H9 (cell line): ENCODE results near the gene GNAT3. TPM values are rescaled to one million over a fixed set of nuclear protein-coding genes. Genes with fewer than 3 reads are reported as not detected.

ENCODE experiments used
- DNase-seq: peaks from one replicate; pipeline ENCODE4 v3.0.0-alpha.2; 2017
- H2AFZ ChIP-seq: one replicate; pipeline ENCODE4 v1.6.1; 2013; ENCODE audit warnings: mild to moderate bottlenecking, low read length, control low read depth, moderate library complexity
- H2AK5ac ChIP-seq: 2 replicates; pipeline ENCODE4 v1.6.1; 2013; ENCODE audit warnings: low read length, control low read depth, mixed read lengths; ENCODE audit not compliant: insufficient read length
- H2BK120ac ChIP-seq: one replicate; pipeline ENCODE4 v1.6.1; 2013; ENCODE audit warnings: low read depth, mild to moderate bottlenecking, low read length, control low read depth, inconsistent platforms; ENCODE audit not compliant: poor library complexity, severe bottlenecking
- H2BK12ac ChIP-seq: 2 replicates; pipeline ENCODE4 v1.6.1; 2013; ENCODE audit warnings: low read length, control low read depth, mixed read lengths, low read depth; ENCODE audit not compliant: insufficient read length
- H2BK15ac ChIP-seq: 2 replicates; pipeline ENCODE4 v1.6.1; 2013; ENCODE audit warnings: low read depth, low read length, control low read depth
- H2BK20ac ChIP-seq: one replicate; pipeline ENCODE4 v1.6.1; 2013; ENCODE audit warnings: low read depth, mild to moderate bottlenecking, low read length, control low read depth, inconsistent platforms; ENCODE audit not compliant: poor library complexity, severe bottlenecking
- H2BK5ac ChIP-seq: 2 replicates; pipeline ENCODE4 v1.6.1; 2013; ENCODE audit warnings: low read length, control low read depth, mixed read lengths; ENCODE audit not compliant: insufficient read length
- H3K14ac ChIP-seq: 2 replicates; pipeline ENCODE4 v1.6.1; 2013; ENCODE audit warnings: low read length, control low read depth; ENCODE audit not compliant: insufficient read depth
- H3K18ac ChIP-seq: 2 replicates; pipeline ENCODE4 v1.6.1; 2013; ENCODE audit warnings: low read depth, mild to moderate bottlenecking, mixed read lengths, low read length, control low read depth; ENCODE audit not compliant: insufficient read length
- H3K23ac ChIP-seq: 2 replicates; pipeline ENCODE4 v1.6.1; 2013; ENCODE audit warnings: low read length, control low read depth, mixed read lengths, low read depth; ENCODE audit not compliant: insufficient read length
- H3K23me2 ChIP-seq: 2 replicates; pipeline ENCODE4 v1.6.1; 2013; ENCODE audit warnings: low read depth, mild to moderate bottlenecking, mixed read lengths, low read length, control low read depth; ENCODE audit not compliant: insufficient read length, poor library complexity, severe bottlenecking
- H3K27ac ChIP-seq: 2 replicates; pipeline ENCODE4 v1.5.1; 2013; ENCODE audit warnings: low read length, control low read depth, mixed read lengths, low read depth; ENCODE audit not compliant: insufficient read length
- H3K27me3 ChIP-seq: 2 replicates; pipeline ENCODE4 v1.6.1; 2013; ENCODE audit warnings: low read length, control low read depth, inconsistent platforms; ENCODE audit not compliant: insufficient read depth
- H3K4ac ChIP-seq: 2 replicates; pipeline ENCODE4 v1.6.1; 2013; ENCODE audit warnings: low read depth, mild to moderate bottlenecking, control low read depth, inconsistent platforms, low read length, moderate library complexity
- H3K4me1 ChIP-seq: 2 replicates; pipeline ENCODE4 v1.6.1; 2013; ENCODE audit warnings: low read length, control low read depth, inconsistent platforms; ENCODE audit not compliant: insufficient read depth
- H3K4me2 ChIP-seq: 2 replicates; pipeline ENCODE4 v1.6.1; 2013; ENCODE audit warnings: low read length, control low read depth, mixed read lengths; ENCODE audit not compliant: insufficient read length, insufficient read depth
- H3K56ac ChIP-seq: 2 replicates; pipeline ENCODE4 v1.6.1; 2013; ENCODE audit warnings: low read depth, mild to moderate bottlenecking, mixed read lengths, low read length, control low read depth; ENCODE audit not compliant: insufficient read length
- H3K79me1 ChIP-seq: 2 replicates; pipeline ENCODE4 v1.6.1; 2013; ENCODE audit warnings: low read depth, mild to moderate bottlenecking, moderate library complexity, low read length, control low read depth, inconsistent platforms; ENCODE audit not compliant: insufficient read depth, poor library complexity, severe bottlenecking
- H3K79me2 ChIP-seq: 2 replicates; pipeline ENCODE4 v1.6.1; 2013; ENCODE audit warnings: low read length, control low read depth, inconsistent platforms; ENCODE audit not compliant: insufficient read depth
- H3K9ac ChIP-seq: 2 replicates; pipeline ENCODE4 v1.6.1; 2013; ENCODE audit warnings: low read length, control low read depth, mixed read lengths; ENCODE audit not compliant: insufficient read length; ENCODE audit errors: extremely low read depth
- H3K9me3 ChIP-seq: one replicate; pipeline ENCODE4 v1.6.1; 2013; ENCODE audit warnings: low read depth, low read length, inconsistent platforms; ENCODE audit not compliant: control insufficient read depth
- H3T11ph ChIP-seq: one replicate; pipeline ENCODE4 v1.6.1; 2013; ENCODE audit warnings: mild to moderate bottlenecking, low read length, control low read depth, inconsistent platforms
- H4K20me1 ChIP-seq: one replicate; pipeline ENCODE4 v1.6.1; 2013; ENCODE audit not compliant: control insufficient read depth, insufficient read length, insufficient read depth
- H4K5ac ChIP-seq: 2 replicates; pipeline ENCODE4 v1.6.1; 2013; ENCODE audit warnings: low read depth, mild to moderate bottlenecking, mixed read lengths, low read length, control low read depth; ENCODE audit not compliant: insufficient read length
- H4K8ac ChIP-seq: replicated peaks from 2 replicates; pipeline ENCODE4 v1.6.1; 2013; ENCODE audit warnings: low read length, control low read depth, mixed read lengths, low read depth; ENCODE audit not compliant: insufficient read length
- H4K91ac ChIP-seq: 2 replicates; pipeline ENCODE4 v1.6.1; 2013; ENCODE audit warnings: low read depth, mild to moderate bottlenecking, moderate library complexity, mixed read lengths, low read length, control low read depth; ENCODE audit not compliant: insufficient read length
- H3K27ac Mint-ChIP-seq, 3 experiments: 2 replicates in 2 of 3; 3 replicates in 1 of 3; pipeline ENCODE4 v1.8.0; 2020 to 2021; ENCODE audit warnings: mixed read lengths in 3 of 3, mild to moderate bottlenecking in 1 of 3, moderate library complexity in 1 of 3
- H3K27me3 Mint-ChIP-seq: 2 replicates; pipeline ENCODE4 v1.8.0; 2021; ENCODE audit warnings: low read depth, mild to moderate bottlenecking, moderate library complexity, mixed read lengths
- H3K36me3 Mint-ChIP-seq, 3 experiments: 2 replicates in 2 of 3; 3 replicates in 1 of 3; pipeline ENCODE4 v1.8.0; 2020 to 2021; ENCODE audit warnings: low read depth in 3 of 3, mixed read lengths in 3 of 3; ENCODE audit not compliant: insufficient read depth in 1 of 3
- H3K4me1 Mint-ChIP-seq, 2 experiments: 2 replicates each; pipeline ENCODE4 v1.8.0; 2020; ENCODE audit warnings: mixed read lengths in 2 of 2
- H3K4me3 Mint-ChIP-seq, 2 experiments: 2 replicates in 1 of 2; 3 replicates in 1 of 2; pipeline ENCODE4 v1.8.0; 2020 to 2021; ENCODE audit warnings: mild to moderate bottlenecking in 2 of 2, mixed read lengths in 2 of 2, moderate library complexity in 1 of 2
- H3K9me3 Mint-ChIP-seq, 2 experiments: 2 replicates in 1 of 2; 3 replicates in 1 of 2; pipeline ENCODE4 v1.8.0; 2020; ENCODE audit warnings: mild to moderate bottlenecking in 2 of 2, mixed read lengths in 2 of 2, moderate library complexity in 1 of 2
- WGBS: extraction: QIAGEN DNeasy Blood & Tissue Kit; methylation state at CpG from one replicate; pipeline ENCODE4 v1.1.7; 2013; ENCODE audit warnings: missing lambda C conversion rate, low lambda C conversion rate, mixed read lengths; ENCODE audit not compliant: insufficient read length; ENCODE audit errors: extremely low coverage; 5-methylcytosine and 5-hydroxymethylcytosine counted together
- total RNA-seq: library from RNA; stranded (reverse); gene quantifications from 2 replicates; pipeline ENCODE4 v1.2.1, GENCODE V29; 2021
- TF ChIP-seq, protein P1 (sequence below): fragments of 200-600 bp; sonication (generic); conservative IDR thresholded peaks from 3 replicates; pipeline ENCODE4 v1.8.0; 2021; ENCODE audit warnings: antibody characterized with exemption, mild to moderate bottlenecking

GNAT3 gene
- total RNA-seq, 1 experiment from 2014 or later = not detected

DNA sequence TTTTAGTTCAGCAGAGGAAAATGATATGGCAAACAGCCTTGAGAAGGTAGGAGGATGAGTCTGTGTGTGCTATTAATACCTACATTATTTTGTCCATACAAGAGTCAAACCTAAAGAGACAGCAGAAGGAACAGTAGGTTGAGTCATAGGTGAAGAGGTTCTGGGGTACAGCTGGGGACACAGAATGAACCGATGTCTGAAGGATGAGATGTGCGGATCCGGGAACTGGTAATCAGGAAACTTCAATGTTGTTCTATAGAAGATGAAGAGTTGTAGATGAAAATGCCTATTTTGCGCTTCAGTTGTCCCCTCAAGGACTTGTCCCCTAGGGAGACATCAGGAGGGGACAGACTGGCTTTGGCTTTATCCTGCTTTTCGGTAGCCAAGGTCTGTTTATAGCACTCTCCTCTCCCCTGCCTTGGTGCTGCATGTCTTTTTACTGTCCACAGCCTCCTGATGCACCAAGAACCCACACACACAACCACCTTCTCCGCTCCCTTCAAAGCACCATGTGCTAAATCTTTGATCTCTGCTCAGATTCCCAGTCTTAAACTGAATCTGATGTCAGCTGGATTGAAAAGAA is 94.6 kb downstream of the GNAT3 start:
- H4K8ac ChIP-seq = no peak overlapping the region
- Mint-ChIP-seq H3K27ac (no peak overlapping the region), H3K4me3 (no peak overlapping the region), H3K36me3 (no peaks in the 10 kb centered on the region), H3K9me3 (no peaks in the 10 kb centered on the region), H3K27me3 (no peaks in the 10 kb centered on the region), H3K4me1 (peaks cover 6% of the 10 kb centered on the region in 2 experiments)
- no peak overlapping the region for H2AFZ ChIP-seq
- WGBS = no CpG with 5 or more reads among the region's 6 CpGs
- H3K4ac ChIP-seq = no peak overlapping the region
- H3K79me2 ChIP-seq = no peaks in the 10 kb centered on the region
- no peak overlapping the region for H3K18ac ChIP-seq
- no peaks in the 10 kb centered on the region for H3K79me1 ChIP-seq
- H3K27ac ChIP-seq = no peak overlapping the region
- H4K20me1 ChIP-seq = no peaks in the 10 kb centered on the region
- no peak overlapping the region for H3K14ac ChIP-seq
- H3K9ac ChIP-seq = no peak overlapping the region
- H3K23ac ChIP-seq = no peak overlapping the region
- TF ChIP-seq, protein P1, sequence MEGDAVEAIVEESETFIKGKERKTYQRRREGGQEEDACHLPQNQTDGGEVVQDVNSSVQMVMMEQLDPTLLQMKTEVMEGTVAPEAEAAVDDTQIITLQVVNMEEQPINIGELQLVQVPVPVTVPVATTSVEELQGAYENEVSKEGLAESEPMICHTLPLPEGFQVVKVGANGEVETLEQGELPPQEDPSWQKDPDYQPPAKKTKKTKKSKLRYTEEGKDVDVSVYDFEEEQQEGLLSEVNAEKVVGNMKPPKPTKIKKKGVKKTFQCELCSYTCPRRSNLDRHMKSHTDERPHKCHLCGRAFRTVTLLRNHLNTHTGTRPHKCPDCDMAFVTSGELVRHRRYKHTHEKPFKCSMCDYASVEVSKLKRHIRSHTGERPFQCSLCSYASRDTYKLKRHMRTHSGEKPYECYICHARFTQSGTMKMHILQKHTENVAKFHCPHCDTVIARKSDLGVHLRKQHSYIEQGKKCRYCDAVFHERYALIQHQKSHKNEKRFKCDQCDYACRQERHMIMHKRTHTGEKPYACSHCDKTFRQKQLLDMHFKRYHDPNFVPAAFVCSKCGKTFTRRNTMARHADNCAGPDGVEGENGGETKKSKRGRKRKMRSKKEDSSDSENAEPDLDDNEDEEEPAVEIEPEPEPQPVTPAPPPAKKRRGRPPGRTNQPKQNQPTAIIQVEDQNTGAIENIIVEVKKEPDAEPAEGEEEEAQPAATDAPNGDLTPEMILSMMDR = no peak
- no peak overlapping the region for H4K5ac ChIP-seq
- H2BK20ac ChIP-seq = no peak overlapping the region
- H3K56ac ChIP-seq = no peak overlapping the region
- H3K27me3 ChIP-seq = no peaks in the 10 kb centered on the region
- H3K4me1 ChIP-seq = no peaks in the 10 kb centered on the region
- H2BK5ac ChIP-seq = no peak overlapping the region
- no peak for DNase-seq
- no peak overlapping the region for H3K4me2 ChIP-seq
- no peaks in the 10 kb centered on the region for H3K23me2 ChIP-seq
- no peak overlapping the region for H2AK5ac ChIP-seq
- no peak overlapping the region for H2BK120ac ChIP-seq
- H2BK12ac ChIP-seq = no peak overlapping the region
- H4K91ac ChIP-seq = no peak overlapping the region
- no peak overlapping the region for H2BK15ac ChIP-seq
- no peak overlapping the region for H3T11ph ChIP-seq
- no peaks in the 10 kb centered on the region for H3K9me3 ChIP-seq
